GM20000 (cell line): ENCODE measurements around the gene SUGCT.

ENCODE experiments used
- DNase-seq: peaks from one replicate; pipeline ENCODE4 v3.0.0; 2012; ENCODE audit warnings: low spot score
- CTCF ChIP-seq: IDR thresholded peaks from 2 replicates; pipeline ENCODE4 v1.5.1; 2012; ENCODE audit warnings: mild to moderate bottlenecking, control low read depth; ENCODE audit errors: extremely low read depth, missing control alignments

Gene SUGCT

DNA sequence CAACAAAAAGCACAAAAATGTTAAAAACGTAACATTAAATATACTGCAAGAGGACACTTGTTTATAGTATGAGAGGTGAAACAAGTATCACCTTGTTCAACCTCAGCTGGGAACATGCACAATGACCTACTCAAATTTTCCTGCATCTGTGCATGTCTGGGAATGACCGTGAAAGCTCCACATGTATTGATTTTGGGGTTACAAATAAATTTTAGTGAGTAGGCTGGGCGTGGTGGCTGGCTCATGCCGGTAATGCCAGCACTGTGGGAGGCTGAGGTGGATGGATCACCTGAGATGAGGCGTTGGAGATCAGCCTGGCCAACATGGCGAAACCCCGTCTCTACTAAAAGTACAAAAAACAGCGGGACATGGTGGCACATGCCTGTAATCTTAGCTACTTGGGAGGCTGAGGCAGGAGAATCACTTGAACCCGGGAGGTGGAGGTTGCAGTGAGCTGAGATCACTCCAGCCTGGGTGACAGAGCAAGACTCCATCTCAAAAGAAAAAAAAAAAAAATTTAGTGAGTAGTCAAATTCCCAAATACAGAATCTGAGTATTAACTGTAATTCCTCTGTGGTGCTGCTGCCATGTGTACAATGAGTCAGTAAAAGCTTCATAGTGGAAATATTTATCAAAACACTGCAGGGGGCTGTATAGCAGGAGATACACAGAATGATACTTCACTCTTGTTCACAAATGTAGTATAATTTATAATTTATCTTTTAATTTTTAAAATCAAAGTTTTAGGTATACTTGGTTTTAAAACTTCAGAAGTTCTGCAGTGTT is 41.1 kb downstream of the SUGCT start:
- no peak for TF ChIP-seq CTCF
- DNase-seq = no peak

GRCh38 chr7:40177071-40177470 is 42.3 kb downstream of the SUGCT start:
- no peak for DNase-seq
- no peak for TF ChIP-seq CTCF

DNA sequence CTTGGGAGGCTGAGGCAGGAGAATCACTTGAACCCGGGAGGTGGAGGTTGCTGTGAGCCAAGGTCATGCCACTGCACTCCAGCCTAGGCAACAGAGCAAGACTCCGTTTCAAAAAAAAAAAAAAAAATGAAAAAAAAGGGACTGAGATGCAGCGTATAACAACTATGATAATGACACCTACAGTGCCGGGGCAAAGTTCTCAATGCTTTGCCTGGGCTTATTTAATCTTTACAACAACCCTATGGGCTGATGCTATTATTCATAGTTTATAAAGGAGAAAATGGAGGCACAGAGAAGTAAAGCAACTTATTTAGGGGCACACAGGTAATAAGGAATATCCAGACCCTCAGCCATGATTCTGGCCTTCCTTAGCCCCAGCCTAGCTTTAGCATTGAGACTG is 47.6 kb downstream of the SUGCT start:
- no peak for DNase-seq
- TF ChIP-seq CTCF = no peak

DNA sequence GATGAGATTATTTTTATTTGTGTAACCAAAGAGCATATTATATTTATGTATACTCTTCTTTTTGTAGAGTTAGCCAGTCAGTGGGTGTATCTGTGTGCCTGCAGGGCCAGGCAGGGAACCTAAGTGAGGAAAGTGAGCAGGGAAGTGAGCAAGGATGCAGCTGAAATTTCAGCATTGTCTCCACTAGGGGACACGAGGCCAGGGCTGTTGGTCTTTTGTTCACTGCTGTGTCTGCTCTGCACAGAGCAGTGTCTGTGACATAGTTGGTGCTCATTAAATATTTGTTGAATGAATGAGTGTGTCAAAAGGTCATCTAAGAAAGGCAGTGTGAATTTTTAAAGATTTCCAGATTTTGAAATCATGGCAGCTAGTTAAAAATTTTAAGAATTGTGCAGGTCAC is 51.8 kb downstream of the SUGCT start:
- TF ChIP-seq CTCF = no peak
- no peak for DNase-seq

- no peak for TF ChIP-seq CTCF
- no peak for DNase-seq
Observed at GRCh38 chr7:40192036-40192435, 57.2 kb downstream of the SUGCT start.

- no peak for TF ChIP-seq CTCF
- DNase-seq = no peak
Observed at GRCh38 chr7:40194745-40195144, 59.9 kb downstream of the SUGCT start.

- no peak for DNase-seq
- no peak for TF ChIP-seq CTCF
Observed at GRCh38 chr7:40197527-40197926, 62.7 kb downstream of the SUGCT start.
